Psoas muscle (tissue), 8 donors: Measurements from ENCODE around the gene CLIP4. TPM values are rescaled to one million over a fixed set of nuclear protein-coding genes. Genes with fewer than 3 reads are reported as not detected.
A peak's percentile ranks its signal among the peaks of the same experiment; 100 is the strongest.

Experiments used
- ATAC-seq, 4 donors: fragments of 200-7000 bp; cut with Tn5 transposase; one replicate each; pipeline ENCODE4 v1.9.1; 2020; ENCODE audit warnings: moderate library complexity in 3 of 4, mild to moderate bottlenecking in 2 of 4
- DNase-seq, 2 donors: peaks; one replicate each; pipeline ENCODE4 v3.0.0-alpha.2; 2020
- H3K27ac ChIP-seq: fragments of 200-600 bp; one replicate; pipeline ENCODE4 v1.8.0; 2022
- H3K27me3 ChIP-seq, 3 donors: fragments of 200-600 bp in 1 of 3; one replicate each; pipeline versions ENCODE4 v1.6.1 to v1.8.0; 2013 to 2022; ENCODE audit warnings: low read length in 2 of 3, mild to moderate bottlenecking in 2 of 3, moderate library complexity in 1 of 3; ENCODE audit not compliant: insufficient read depth in 3 of 3
- H3K36me3 ChIP-seq, 2 donors: fragments of 200-600 bp in 1 of 2; one replicate each; pipeline versions ENCODE4 v1.6.1 to v1.8.0; 2013 to 2022; ENCODE audit warnings: low read depth in 1 of 2, mild to moderate bottlenecking in 1 of 2, moderate library complexity in 1 of 2; ENCODE audit not compliant: insufficient read depth in 1 of 2
- H3K4me1 ChIP-seq: fragments of 200-600 bp; one replicate; pipeline ENCODE4 v1.8.0; 2022
- H3K4me3 ChIP-seq: fragments of 200-600 bp; one replicate; pipeline ENCODE4 v1.8.0; 2022; ENCODE audit warnings: mild to moderate bottlenecking
- H3K9me3 ChIP-seq: fragments of 200-600 bp; one replicate; pipeline ENCODE4 v1.8.0; 2022
- CTCF ChIP-seq: fragments of 200-600 bp; IDR thresholded peaks from one replicate; pipeline ENCODE4 v1.8.0; 2022; ENCODE audit warnings: antibody characterized with exemption
- WGBS, 3 donors: extraction: QIAGEN DNeasy Blood & Tissue Kit; methylation state at CpG; one replicate each; pipeline versions ENCODE4 v1.1.6 to v1.1.7; 2013; 5-methylcytosine and 5-hydroxymethylcytosine counted together
- intact Hi-C, 2 donors: fragments of 100-400 bp; cut with DNase I; formaldehyde crosslinking; loops; one replicate each; pipeline versions ENCODE4 v1.11.0 to v1.14.2; 2022
- polyA plus RNA-seq, 3 donors: library from polyadenylated mRNA; stranded (reverse); fragments of 200-250 nt; gene quantifications; one replicate each; pipeline ENCODE4 v1.2.3, GENCODE V29; 2013
- total RNA-seq, 4 donors: library from RNA; stranded (reverse); fragmentation: NEBNext Ultra II Directional in 2 of 4; extraction: Animal tissue kit (Norgen Biotek cat#: 25700) in 2 of 4; gene quantifications; one replicate each; pipeline versions ENCODE4 v1.2.1 to v1.2.4, GENCODE V29; 2021 to 2023
- donor health status: healthy with polysubstance abuse.
- donor health status: DM: no; HTN: no; CAD: no; lungs with moderate emphysema.
- donor health status: Bipolar disorder and iron deficiency.
- donor health status: healthy.
- donor health status: DM: yes; HTN: yes; CAD: no.
- donor health status: DM: no; HTN: no; CAD: no.
- donor health status: DM: no; HTN: no; CAD: no.
- donor health status: DM: yes; HTN: yes; CAD: no.

CLIP4 gene
- total and polyA plus RNA-seq, 7 donors = 26.7 to 111 (median 68.2) TPM

DNA sequence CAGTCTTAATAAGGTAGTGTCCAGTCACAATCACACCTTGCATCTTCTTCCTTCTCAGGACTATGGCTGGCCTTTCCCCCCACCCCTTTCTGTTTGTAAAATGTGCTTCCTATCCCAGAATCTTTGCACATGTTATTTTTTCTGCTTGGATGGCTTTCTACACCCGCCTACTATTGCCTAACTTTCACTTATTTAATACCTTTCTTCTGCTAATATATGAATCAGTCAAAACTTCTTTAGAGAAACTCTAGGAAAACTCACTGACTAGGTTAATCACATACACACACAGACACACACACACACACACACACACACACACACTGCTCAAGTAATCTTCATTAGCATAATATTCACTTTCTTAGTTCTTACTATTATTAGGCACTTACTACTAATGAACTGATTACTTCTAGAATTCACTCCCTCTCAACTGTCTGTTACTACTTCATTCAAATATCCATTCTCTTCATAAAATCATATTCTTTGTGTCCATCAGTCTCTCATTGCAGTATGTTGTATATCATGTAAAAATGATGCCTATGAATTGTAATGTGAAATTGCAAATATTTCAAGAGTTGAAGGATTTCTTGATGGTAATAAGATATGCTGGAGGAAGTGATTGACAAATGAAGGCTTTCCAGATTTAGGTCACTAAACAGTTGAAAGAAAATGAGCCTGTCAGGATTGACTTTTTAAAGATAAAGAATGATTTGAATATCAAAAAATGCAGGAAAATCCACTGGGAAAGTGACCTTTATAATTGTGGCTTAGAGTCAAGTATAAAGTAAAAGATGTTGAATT is 51.2 kb downstream of the CLIP4 start:
- DNase-seq (no peak), ATAC-seq (no peak)
- H3K9me3 ChIP-seq = no peaks in the 10 kb centered on the region
- H3K27ac ChIP-seq = peak overlapping the region; percentile 44
- H3K27me3 ChIP-seq = no peaks in the 10 kb centered on the region
- H3K36me3 ChIP-seq = peaks cover 3 to 54% of the 10 kb centered on the region in 2 donors
- peaks cover 16% of the 10 kb centered on the region for H3K4me1 ChIP-seq
- intact Hi-C loops = no loop called here
- H3K4me3 ChIP-seq = no peak overlapping the region
- TF ChIP-seq CTCF = no peak
- WGBS, 3 donors = 84 to 100% (median 86%) methylated on average over 1 of the region's 1 CpG

- Histone ChIP-seq H3K9me3 (no peaks in the 10 kb centered on the region), H3K27me3 (no peaks in the 10 kb centered on the region), H3K4me1 (no peaks in the 10 kb centered on the region), H3K36me3 (peaks cover 2 to 54% of the 10 kb centered on the region in 2 donors), H3K4me3 (no peak overlapping the region), H3K27ac (no peak overlapping the region)
- intact Hi-C loops = no loop called here
- no peak for TF ChIP-seq CTCF
- peak in 3 of 4 donors; percentile 61 to 80 (median 62) for ATAC-seq
- WGBS, 3 donors = 8 to 18% (median 16%) methylated on average over 2 of the region's 2 CpGs
- no peak for DNase-seq
Observed at GRCh38 chr2:29174937-29175336, 59.7 kb downstream of the CLIP4 start.

DNA sequence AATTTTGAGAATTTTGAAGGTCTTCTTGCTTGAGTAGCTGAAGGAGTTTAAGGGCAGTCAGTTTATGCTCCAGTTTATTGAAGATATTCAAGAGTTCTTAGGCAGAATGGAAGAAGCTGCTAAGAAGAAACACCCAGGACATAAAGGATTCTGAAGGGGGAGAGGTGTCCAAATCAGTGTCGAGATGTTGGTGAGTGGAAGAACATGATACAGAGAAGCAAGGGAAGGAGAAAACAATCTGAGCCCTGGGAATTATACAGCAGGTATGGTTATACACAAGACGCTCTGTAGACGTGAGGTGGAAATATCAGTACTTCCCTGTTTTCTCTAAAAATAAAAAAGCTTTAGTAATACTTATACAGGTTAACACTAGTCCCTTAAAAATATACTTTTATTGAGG is 60.1 kb downstream of the CLIP4 start:
- no peak overlapping the region for H3K4me3 ChIP-seq

GRCh38 chr2:29182334-29182733 is 67.1 kb downstream of the CLIP4 start:
- ATAC-seq = peak in 2 of 4 donors; percentile 47 to 60
- intact Hi-C loops = no loop called here
- no peak for TF ChIP-seq CTCF

More for the DNA sequence above, 60.1 kb downstream of the CLIP4 start:
- Histone ChIP-seq H3K4me1 (no peaks in the 10 kb centered on the region), H3K36me3 (peaks cover 2 to 55% of the 10 kb centered on the region in 2 donors), H3K27ac (no peak overlapping the region), H3K27me3 (no peaks in the 10 kb centered on the region), H3K9me3 (no peaks in the 10 kb centered on the region)
- 60 to 99% (median 85%) methylated on average over 3 of the region's 3 CpGs for WGBS, 3 donors
- intact Hi-C loops = no loop called here
- no peak for DNase-seq
- no peak for TF ChIP-seq CTCF
- ATAC-seq = peak in 3 of 4 donors; percentile 15 to 46 (median 17)

DNA sequence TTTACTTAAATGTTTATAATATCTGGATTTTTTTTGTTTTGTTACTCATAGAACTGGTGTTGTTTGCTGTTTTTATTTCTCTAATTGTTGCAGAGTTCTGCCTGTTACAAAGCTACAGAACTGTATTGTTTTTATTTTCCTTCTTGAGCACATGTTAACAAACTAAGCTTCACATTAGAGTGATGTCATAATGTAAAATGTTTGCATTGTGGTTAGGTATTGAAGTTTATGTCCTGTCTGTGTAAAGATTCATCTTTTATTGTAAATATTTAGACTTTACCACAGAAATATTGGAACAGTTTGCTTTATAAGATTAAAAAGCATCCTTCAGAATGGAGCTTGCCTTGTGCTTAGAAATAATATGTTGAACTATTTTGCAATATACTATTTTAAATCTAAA is 67.7 kb downstream of the CLIP4 start:
- no peak for TF ChIP-seq CTCF
- Histone ChIP-seq H3K9me3 (no peaks in the 10 kb centered on the region), H3K27me3 (no peaks in the 10 kb centered on the region), H3K4me3 (no peak overlapping the region), H3K36me3 (peaks cover 0 to 54% of the 10 kb centered on the region in 2 donors), H3K4me1 (no peaks in the 10 kb centered on the region), H3K27ac (no peak overlapping the region)
- ATAC-seq (no peak), DNase-seq (no peak)
- intact Hi-C loops = no loop called here

More at GRCh38 chr2:29182334-29182733, 67.1 kb downstream of the CLIP4 start:
- Histone ChIP-seq H3K36me3 (peaks cover 0 to 51% of the 10 kb centered on the region in 2 donors), H3K27me3 (no peaks in the 10 kb centered on the region), H3K27ac (no peak overlapping the region), H3K4me1 (no peaks in the 10 kb centered on the region), H3K4me3 (no peak overlapping the region), H3K9me3 (no peaks in the 10 kb centered on the region)
- WGBS, 3 donors = 31 to 56% (median 45%) methylated on average over 1 of the region's 1 CpG
- no peak for DNase-seq
